Neural progenitor cell (in vitro differentiated cells): Measurements from ENCODE around the gene NCKAP5. TPM values are rescaled to one million over a fixed set of nuclear protein-coding genes. Genes with fewer than 3 reads are reported as not detected.

Experiments
- DNase-seq: peaks from one replicate; pipeline ENCODE4 v3.0.0-alpha.2; 2016; ENCODE audit warnings: low spot score
- H2AFZ ChIP-seq: fragments of 200-600 bp; sonication (generic); replicated peaks from 2 replicates; pipeline ENCODE4 v1.6.1; 2016; ENCODE audit warnings: antibody characterized with exemption
- H3F3A ChIP-seq: fragments of 200-600 bp; sonication (generic); 2 replicates; pipeline ENCODE4 v1.6.1; 2016; ENCODE audit warnings: antibody characterized with exemption, low read depth
- H3K27ac ChIP-seq: fragments of 200-600 bp; sonication (generic); 2 replicates; pipeline ENCODE4 v1.5.1; 2016; ENCODE audit warnings: mild to moderate bottlenecking
- H3K27me3 ChIP-seq: fragments of 200-600 bp; sonication (generic); 2 replicates; pipeline ENCODE4 v1.6.1; 2016; ENCODE audit warnings: mild to moderate bottlenecking, moderate library complexity
- H3K36me3 ChIP-seq: fragments of 200-600 bp; sonication (generic); 2 replicates; pipeline ENCODE4 v1.5.1; 2016
- H3K4me1 ChIP-seq: fragments of 200-600 bp; sonication (generic); 2 replicates; pipeline ENCODE4 v1.6.1; 2016; ENCODE audit warnings: mixed run types
- H3K4me2 ChIP-seq: fragments of 200-600 bp; sonication (generic); 2 replicates; pipeline ENCODE4 v1.6.1; 2016
- H3K4me3 ChIP-seq: fragments of 200-600 bp; sonication (generic); 2 replicates; pipeline ENCODE4 v1.5.1; 2016
- H3K79me2 ChIP-seq: fragments of 200-600 bp; sonication (generic); 2 replicates; pipeline ENCODE4 v1.6.1; 2016; ENCODE audit warnings: low read depth
- H3K9ac ChIP-seq: fragments of 200-600 bp; sonication (generic); 2 replicates; pipeline ENCODE4 v1.6.1; 2016
- H3K9me3 ChIP-seq: fragments of 200-600 bp; sonication (generic); 2 replicates; pipeline ENCODE4 v1.5.1; 2016; ENCODE audit warnings: low read depth
- H4K20me1 ChIP-seq: fragments of 200-600 bp; sonication (generic); 2 replicates; pipeline ENCODE4 v1.6.1; 2016; ENCODE audit warnings: low read depth
- H3K27ac Mint-ChIP-seq: 3 replicates; pipeline ENCODE4 v1.8.0; 2021; ENCODE audit warnings: mixed read lengths
- H3K27me3 Mint-ChIP-seq: 2 replicates; pipeline ENCODE4 v1.8.0; 2022; ENCODE audit warnings: low read depth, mild to moderate bottlenecking, inconsistent platforms, moderate library complexity, mixed read lengths; ENCODE audit not compliant: insufficient read depth
- H3K36me3 Mint-ChIP-seq: 3 replicates; pipeline ENCODE4 v1.8.0; 2021; ENCODE audit warnings: mixed read lengths
- H3K4me1 Mint-ChIP-seq: 3 replicates; pipeline ENCODE4 v1.8.0; 2021; ENCODE audit warnings: mixed read lengths
- H3K4me3 Mint-ChIP-seq: 3 replicates; pipeline ENCODE4 v1.8.0; 2021; ENCODE audit warnings: mild to moderate bottlenecking, moderate library complexity, mixed read lengths
- H3K9me3 Mint-ChIP-seq: 3 replicates; pipeline ENCODE4 v1.8.0; 2020; ENCODE audit warnings: mixed read lengths
- EZH2 ChIP-seq: fragments of 200-600 bp; sonication (generic); IDR thresholded peaks from 2 replicates; pipeline ENCODE4 v1.6.1; 2017; ENCODE audit warnings: antibody characterized with exemption, mild to moderate bottlenecking, moderate library complexity
- EZH2phosphoT487 ChIP-seq: fragments of 200-600 bp; sonication (generic); IDR thresholded peaks from 2 replicates; pipeline ENCODE4 v1.6.1; 2017; ENCODE audit warnings: antibody characterized with exemption
- total RNA-seq: library from RNA; depleted of rRNA; stranded (reverse); fragments of >200 nt; gene quantifications from 2 replicates; pipeline ENCODE4 v1.2.3, GENCODE V29; 2015; ENCODE audit warnings: low replicate concordance
- TF ChIP-seq, protein P1 (sequence below): fragments of 200-600 bp; sonication (generic); IDR thresholded peaks from 2 replicates; pipeline ENCODE4 v1.5.1; 2017; ENCODE audit warnings: antibody characterized with exemption, mild to moderate bottlenecking

Gene NCKAP5
- total RNA-seq, 1 donor from 2014 or later = 0.47 TPM

DNA sequence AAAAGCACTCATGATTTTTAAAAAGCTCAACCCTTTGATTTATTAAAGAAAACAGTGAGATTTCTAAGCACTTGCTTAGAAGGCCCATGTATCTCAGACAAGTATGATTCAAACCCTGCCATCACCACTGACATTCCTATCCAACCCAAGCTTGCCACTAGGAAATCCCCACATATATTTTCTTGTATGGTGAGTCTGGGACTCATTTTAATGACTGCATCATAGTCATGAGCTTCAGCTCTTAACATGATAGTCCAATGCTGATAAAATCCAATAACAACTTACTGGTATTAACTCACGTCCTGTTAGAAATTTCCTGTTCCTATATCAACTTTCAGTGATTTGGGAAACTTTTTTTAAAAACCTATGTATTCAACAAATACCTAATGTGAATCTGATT is 39.4 kb upstream of the NCKAP5 start:
- Histone ChIP-seq H3K4me2 (no peak overlapping the region), H3K27ac (no peak overlapping the region), H3K4me1 (peaks cover 19% of the 10 kb centered on the region), H3F3A (peaks cover 10% of the 10 kb centered on the region), H2AFZ (no peak overlapping the region), H3K4me3 (no peak overlapping the region), H4K20me1 (no peaks in the 10 kb centered on the region), H3K27me3 (no peaks in the 10 kb centered on the region), H3K9me3 (no peaks in the 10 kb centered on the region), H3K79me2 (no peaks in the 10 kb centered on the region), H3K36me3 (no peaks in the 10 kb centered on the region), H3K9ac (no peak overlapping the region)
- H3K4me1 Mint-ChIP-seq = peaks cover 52% of the 10 kb centered on the region
- TF ChIP-seq, protein P1, sequence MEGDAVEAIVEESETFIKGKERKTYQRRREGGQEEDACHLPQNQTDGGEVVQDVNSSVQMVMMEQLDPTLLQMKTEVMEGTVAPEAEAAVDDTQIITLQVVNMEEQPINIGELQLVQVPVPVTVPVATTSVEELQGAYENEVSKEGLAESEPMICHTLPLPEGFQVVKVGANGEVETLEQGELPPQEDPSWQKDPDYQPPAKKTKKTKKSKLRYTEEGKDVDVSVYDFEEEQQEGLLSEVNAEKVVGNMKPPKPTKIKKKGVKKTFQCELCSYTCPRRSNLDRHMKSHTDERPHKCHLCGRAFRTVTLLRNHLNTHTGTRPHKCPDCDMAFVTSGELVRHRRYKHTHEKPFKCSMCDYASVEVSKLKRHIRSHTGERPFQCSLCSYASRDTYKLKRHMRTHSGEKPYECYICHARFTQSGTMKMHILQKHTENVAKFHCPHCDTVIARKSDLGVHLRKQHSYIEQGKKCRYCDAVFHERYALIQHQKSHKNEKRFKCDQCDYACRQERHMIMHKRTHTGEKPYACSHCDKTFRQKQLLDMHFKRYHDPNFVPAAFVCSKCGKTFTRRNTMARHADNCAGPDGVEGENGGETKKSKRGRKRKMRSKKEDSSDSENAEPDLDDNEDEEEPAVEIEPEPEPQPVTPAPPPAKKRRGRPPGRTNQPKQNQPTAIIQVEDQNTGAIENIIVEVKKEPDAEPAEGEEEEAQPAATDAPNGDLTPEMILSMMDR = no peak
- TF ChIP-seq EZH2 (no peak), EZH2phosphoT487 (no peak)
- DNase-seq = no peak
- peaks cover 14% of the 10 kb centered on the region for H3K9me3 Mint-ChIP-seq
- peaks cover 5% of the 10 kb centered on the region for H3K36me3 Mint-ChIP-seq
- no peak overlapping the region for H3K27ac Mint-ChIP-seq
- H3K4me3 Mint-ChIP-seq = no peak overlapping the region
- peaks cover 9% of the 10 kb centered on the region for H3K27me3 Mint-ChIP-seq

DNA sequence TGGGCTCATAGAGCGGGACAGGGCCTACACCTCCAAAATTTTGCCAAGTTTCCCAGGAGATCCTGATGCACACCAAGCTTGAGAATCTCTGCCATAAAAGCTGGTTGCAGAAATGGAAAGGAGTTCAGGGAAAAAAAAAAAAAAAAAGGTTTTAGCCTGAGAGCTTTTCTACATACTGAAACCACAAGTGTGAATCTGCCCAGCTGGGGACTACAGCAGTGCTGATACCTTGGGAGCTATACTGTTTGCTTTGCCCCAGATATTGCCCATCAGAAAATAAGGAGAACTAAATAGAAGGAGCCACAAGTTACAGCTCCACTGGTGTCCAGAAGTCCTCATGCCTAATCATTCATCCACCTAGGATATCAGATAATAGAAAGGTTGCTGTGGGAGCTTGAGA is 38.4 kb upstream of the NCKAP5 start:
- DNase-seq = no peak
- no peaks in the 10 kb centered on the region for H4K20me1 ChIP-seq
- Mint-ChIP-seq H3K4me1 (peaks cover 59% of the 10 kb centered on the region), H3K36me3 (peaks cover under 1% of the 10 kb centered on the region), H3K4me3 (no peak overlapping the region), H3K27ac (no peak overlapping the region), H3K27me3 (peaks cover 16% of the 10 kb centered on the region), H3K9me3 (peaks cover 11% of the 10 kb centered on the region)
- H3F3A ChIP-seq = peaks cover 10% of the 10 kb centered on the region
- H3K4me1 ChIP-seq = peaks cover 22% of the 10 kb centered on the region
- H3K36me3 ChIP-seq = no peaks in the 10 kb centered on the region
- no peak overlapping the region for H2AFZ ChIP-seq
- no peaks in the 10 kb centered on the region for H3K79me2 ChIP-seq
- H3K27me3 ChIP-seq = no peaks in the 10 kb centered on the region
- no peak overlapping the region for H3K9ac ChIP-seq
- no peaks in the 10 kb centered on the region for H3K9me3 ChIP-seq
- no peak overlapping the region for H3K27ac ChIP-seq
- H3K4me3 ChIP-seq = no peak overlapping the region
- TF ChIP-seq EZH2 = no peak
- no peak overlapping the region for H3K4me2 ChIP-seq

DNA sequence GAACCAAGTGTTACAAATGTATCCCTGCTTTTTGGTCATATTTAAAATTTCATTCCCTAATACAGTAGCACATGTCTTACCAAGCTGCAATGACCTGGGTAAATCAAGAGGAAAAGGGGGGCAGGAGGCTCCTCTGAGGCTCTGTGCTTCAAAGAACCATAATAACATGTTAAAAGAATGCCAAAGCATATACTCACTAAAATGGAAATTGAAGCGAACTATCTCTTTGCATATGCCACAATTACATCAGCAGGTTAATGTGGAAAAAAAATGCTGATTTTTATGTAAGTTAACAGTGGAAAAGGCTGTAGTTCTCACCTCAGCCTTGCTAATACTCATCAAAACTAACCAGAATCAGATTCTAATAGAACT is 37.5 kb upstream of the NCKAP5 start:
- H3K27ac ChIP-seq = no peak overlapping the region
- no peak overlapping the region for H3K27ac Mint-ChIP-seq
- no peaks in the 10 kb centered on the region for H4K20me1 ChIP-seq
- no peak overlapping the region for H3K9ac ChIP-seq
- H3K36me3 ChIP-seq = no peaks in the 10 kb centered on the region
- peak overlapping the region; percentile 30 for H3K4me2 ChIP-seq
- H3K27me3 Mint-ChIP-seq = peaks cover 15% of the 10 kb centered on the region
- peaks cover 56% of the 10 kb centered on the region for H3K4me1 Mint-ChIP-seq
- H2AFZ ChIP-seq = no peak overlapping the region
- H3K4me3 ChIP-seq = no peak overlapping the region
- H3K79me2 ChIP-seq = no peaks in the 10 kb centered on the region
- TF ChIP-seq, protein P1 = no peak
- TF ChIP-seq EZH2phosphoT487 (no peak), EZH2 (no peak)
- no peaks in the 10 kb centered on the region for H3K36me3 Mint-ChIP-seq
- H3F3A ChIP-seq = peaks cover 13% of the 10 kb centered on the region
- no peaks in the 10 kb centered on the region for H3K9me3 ChIP-seq
- no peak for DNase-seq
- H3K4me3 Mint-ChIP-seq = no peak overlapping the region
- H3K4me1 ChIP-seq = peaks cover 26% of the 10 kb centered on the region
- H3K27me3 ChIP-seq = no peaks in the 10 kb centered on the region
- H3K9me3 Mint-ChIP-seq = peaks cover 9% of the 10 kb centered on the region

DNA sequence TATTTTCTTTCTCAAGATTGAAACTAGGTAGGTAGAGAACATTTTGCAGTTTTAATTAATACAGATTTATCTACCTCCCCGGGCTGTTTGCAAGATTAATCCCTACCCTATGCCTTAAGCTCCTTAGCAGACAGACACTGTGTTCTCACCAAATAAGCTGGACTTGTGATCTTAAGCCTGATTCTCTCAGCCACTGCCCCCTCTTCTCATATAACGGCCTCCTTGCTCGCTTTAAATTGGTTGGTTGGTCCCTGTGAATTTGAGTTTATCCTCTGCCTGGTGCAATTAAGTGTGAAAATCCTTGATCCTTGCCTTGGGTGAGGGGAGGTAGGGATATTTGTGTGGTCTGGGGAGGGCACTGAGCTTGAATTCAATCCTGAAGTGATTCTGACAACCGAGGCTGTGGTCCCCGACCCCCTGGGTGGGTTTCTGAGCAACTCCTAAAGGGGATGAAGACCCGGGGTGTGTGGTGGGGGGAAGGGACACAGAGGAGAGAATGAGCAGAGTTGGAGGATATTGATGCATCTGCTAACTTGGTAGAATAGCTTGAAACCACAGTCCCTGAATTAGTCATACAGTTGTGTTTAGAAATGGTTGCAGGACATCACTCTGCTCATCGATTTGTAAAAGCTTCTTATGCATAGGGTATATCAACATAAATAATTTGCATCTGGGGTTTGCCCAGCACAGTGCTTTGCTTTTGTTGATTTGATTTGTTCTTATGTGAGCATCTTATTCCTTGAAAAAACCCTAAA is 36.9 kb upstream of the NCKAP5 start:
- TF ChIP-seq, protein P1 = no peak
- no peak for TF ChIP-seq EZH2phosphoT487
- TF ChIP-seq EZH2 = no peak
- Histone ChIP-seq H3K4me1 (peaks cover 31% of the 10 kb centered on the region), H3K27ac (no peak overlapping the region), H3F3A (peaks cover 19% of the 10 kb centered on the region), H3K9ac (no peak overlapping the region), H2AFZ (no peak overlapping the region), H3K4me2 (peak overlapping the region; percentile 30), H4K20me1 (no peaks in the 10 kb centered on the region), H3K9me3 (no peaks in the 10 kb centered on the region), H3K79me2 (no peaks in the 10 kb centered on the region), H3K4me3 (no peak overlapping the region), H3K27me3 (no peaks in the 10 kb centered on the region), H3K36me3 (no peaks in the 10 kb centered on the region)
- DNase-seq = peak; percentile 53
- peak overlapping the region; percentile 93 for H3K27ac Mint-ChIP-seq
- peaks cover 15% of the 10 kb centered on the region for H3K27me3 Mint-ChIP-seq
- no peaks in the 10 kb centered on the region for H3K36me3 Mint-ChIP-seq
- no peak overlapping the region for H3K4me3 Mint-ChIP-seq
- H3K4me1 Mint-ChIP-seq = peaks cover 56% of the 10 kb centered on the region
- peaks cover 9% of the 10 kb centered on the region for H3K9me3 Mint-ChIP-seq
